IMR-90 (cell line): ENCODE results near the gene TMEM219. TPM values are rescaled to one million over a fixed set of nuclear protein-coding genes. Genes with fewer than 3 reads are reported as not detected.

Source experiments
- ATAC-seq: fragments of 200-7000 bp; cut with Tn5 transposase; 2 replicates; pipeline ENCODE4 v1.9.1; 2020; ENCODE audit warnings: low read depth, mild to moderate bottlenecking, moderate library complexity
- BruUV-seq: library from RNA; stranded (reverse); fragments of 400-500 nt; replicated peaks from 2 replicates; lab custom pipeline; 2021; lab: Mats Ljungman, UMichigan
- CTCF ChIA-PET: fragments of 300-600 bp; formaldehyde crosslinking; extraction: SDS; loops from one replicate; lab custom pipeline; 2021; ENCODE audit warnings: antibody characterized with exemption; lab: Yijun Ruan, JAX
- POLR2A ChIA-PET: fragments of 300-600 bp; sonication (Branson Sonifier 250); formaldehyde crosslinking; loops from one replicate; lab custom pipeline; 2022; ENCODE audit warnings: antibody characterized with exemption; ENCODE audit not compliant: unreplicated experiment; lab: Charles Lee
- DNase-seq: peaks from one replicate; pipeline ENCODE4 v3.0.0; 2013
- H2AFZ ChIP-seq: replicated peaks from 2 replicates; pipeline ENCODE3; 2013; ENCODE audit warnings: low read length, mild to moderate bottlenecking; ENCODE audit not compliant: poor library complexity
- H2AK5ac ChIP-seq: 2 replicates; pipeline ENCODE4 v1.6.1; 2013; ENCODE audit warnings: low read depth, low read length, inconsistent platforms
- H2AK9ac ChIP-seq: replicated peaks from 2 replicates; pipeline ENCODE3; 2013; ENCODE audit warnings: mild to moderate bottlenecking, low read depth, low read length, moderate library complexity; ENCODE audit not compliant: poor library complexity
- H2BK120ac ChIP-seq: 2 replicates; pipeline ENCODE4 v1.6.1; 2013; ENCODE audit warnings: low read depth, low read length, inconsistent platforms
- H2BK15ac ChIP-seq: 3 replicates; pipeline ENCODE4 v1.6.1; 2013; ENCODE audit warnings: low read depth, low read length, inconsistent platforms
- H2BK20ac ChIP-seq: 2 replicates; pipeline ENCODE4 v1.6.1; 2013; ENCODE audit warnings: low read depth, mild to moderate bottlenecking, inconsistent platforms, low read length, moderate library complexity
- H2BK5ac ChIP-seq: 2 replicates; pipeline ENCODE4 v1.6.1; 2013; ENCODE audit warnings: mild to moderate bottlenecking, low read depth, low read length, inconsistent platforms; ENCODE audit not compliant: poor library complexity, severe bottlenecking
- H3K14ac ChIP-seq: replicated peaks from 2 replicates; pipeline ENCODE4 v1.6.1; 2013; ENCODE audit warnings: low read depth, low read length, inconsistent platforms
- H3K18ac ChIP-seq: 2 replicates; pipeline ENCODE4 v1.6.1; 2013; ENCODE audit warnings: low read depth, low read length, control low read depth
- H3K23ac ChIP-seq: 2 replicates; pipeline ENCODE4 v1.6.1; 2013; ENCODE audit warnings: low read depth, low read length, inconsistent platforms
- H3K27ac ChIP-seq: 2 replicates; pipeline ENCODE4 v1.5.1; 2013; ENCODE audit warnings: mild to moderate bottlenecking, control low read depth, low read length; ENCODE audit not compliant: insufficient read depth
- H3K27me3 ChIP-seq: 2 replicates; pipeline ENCODE4 v1.6.1; 2013; ENCODE audit warnings: low read length; ENCODE audit not compliant: control insufficient read depth, insufficient read depth
- H3K36me3 ChIP-seq: 2 replicates; pipeline ENCODE4 v1.6.1; 2013; ENCODE audit warnings: low read length, mixed read lengths; ENCODE audit not compliant: control insufficient read depth, insufficient read depth
- H3K4ac ChIP-seq: 2 replicates; pipeline ENCODE4 v1.6.1; 2013; ENCODE audit warnings: low read depth, low read length, inconsistent platforms
- H3K4me1 ChIP-seq: 2 replicates; pipeline ENCODE4 v1.6.1; 2013; ENCODE audit warnings: low read length, mixed read lengths; ENCODE audit not compliant: control insufficient read depth, insufficient read depth
- H3K4me2 ChIP-seq: 2 replicates; pipeline ENCODE4 v1.6.1; 2013; ENCODE audit warnings: low read depth, mild to moderate bottlenecking, control low read depth, low read length, moderate library complexity
- H3K4me3 ChIP-seq: 2 replicates; pipeline ENCODE4 v1.5.1; 2013; ENCODE audit warnings: low read depth, mild to moderate bottlenecking, control low read depth, low read length, moderate library complexity; ENCODE audit not compliant: insufficient read depth
- H3K56ac ChIP-seq: 2 replicates; pipeline ENCODE4 v1.6.1; 2013; ENCODE audit warnings: low read length, inconsistent platforms; ENCODE audit not compliant: insufficient read depth; ENCODE audit errors: extremely low read depth
- H3K79me1 ChIP-seq, 2 experiments: 2 replicates each; pipeline ENCODE4 v1.6.1; 2013; ENCODE audit warnings: low read length in 2 of 2, inconsistent platforms in 1 of 2, low read depth in 1 of 2
- H3K9ac ChIP-seq: 2 replicates; pipeline ENCODE4 v1.6.1; 2013; ENCODE audit warnings: low read depth, low read length, control low read depth
- H3K9me1 ChIP-seq: 2 replicates; pipeline ENCODE4 v1.6.1; 2013; ENCODE audit warnings: low read length, inconsistent platforms; ENCODE audit not compliant: insufficient read depth
- H3K9me3 ChIP-seq: 2 replicates; pipeline ENCODE4 v1.6.1; 2013; ENCODE audit warnings: low read length; ENCODE audit not compliant: control insufficient read depth, insufficient read depth
- H4K20me1 ChIP-seq: 2 replicates; pipeline ENCODE4 v1.6.1; 2013; ENCODE audit warnings: low read length, inconsistent platforms; ENCODE audit not compliant: insufficient read depth
- H4K5ac ChIP-seq: 2 replicates; pipeline ENCODE4 v1.6.1; 2013; ENCODE audit warnings: mild to moderate bottlenecking, low read depth, low read length, control low read depth
- H4K8ac ChIP-seq, 2 experiments: 2 replicates each; pipeline ENCODE4 v1.6.1; 2013; ENCODE audit warnings: low read depth in 2 of 2, low read length in 2 of 2, control low read depth in 1 of 2, inconsistent platforms in 1 of 2
- H4K91ac ChIP-seq: 2 replicates; pipeline ENCODE4 v1.6.1; 2013; ENCODE audit warnings: low read depth, low read length, inconsistent platforms; ENCODE audit not compliant: insufficient read depth
- BHLHE40 ChIP-seq: fragments of 150-350 bp; IDR thresholded peaks from 2 replicates; pipeline ENCODE4 v1.6.1; 2016; ENCODE audit warnings: mild to moderate bottlenecking, low read depth, low read length
- MAZ ChIP-seq: IDR thresholded peaks from 2 replicates; pipeline ENCODE4 v1.6.1; 2012; ENCODE audit warnings: low read depth, mild to moderate bottlenecking, low read length, improper control_type of control experiment, moderate library complexity, borderline replicate concordance
- SMC3 ChIP-seq: fragments of 150-350 bp; IDR thresholded peaks from 2 replicates; pipeline ENCODE4 v1.6.1; 2016; ENCODE audit warnings: low read depth, mild to moderate bottlenecking, antibody characterized with exemption, low read length, moderate library complexity
- WGBS, 2 experiments: methylation state at CpG; one replicate each; pipeline versions ENCODE4 v1.1.5 to v1.1.7; 2013; ENCODE audit warnings: missing lambda C conversion rate in 2 of 2; ENCODE audit not compliant: insufficient read length in 1 of 2; ENCODE audit errors: extremely low coverage in 2 of 2; 5-methylcytosine and 5-hydroxymethylcytosine counted together
- dilution Hi-C: fragments of 300-500 bp; cut with HindIII; formaldehyde crosslinking; loops from one replicate; pipeline ENCODE4 v1.14.3; 2018; ENCODE audit warnings: low sequenced_read_pairs; ENCODE audit not compliant: unreplicated experiment
- in situ Hi-C: fragments of 300-500 bp; cut with MboI; formaldehyde crosslinking; loops from 3 replicates; pipeline ENCODE4 v1.14.3; 2019; ENCODE audit warnings: low sequenced_read_pairs, inconsistent platforms, mixed read lengths
- intact Hi-C: fragments of 100-400 bp; cut with micrococcal nuclease; formaldehyde crosslinking; loops from 2 replicates; pipeline ENCODE4 v1.10.0; 2022
- polyA plus RNA-seq, 3 experiments: library from polyadenylated mRNA; depleted of rRNA; stranded (reverse); fragments of >200 nt; gene quantifications; 2 replicates each; pipeline ENCODE4 v1.2.3, GENCODE V29; 2012; ENCODE audit warnings: low replicate concordance in 1 of 3
- total RNA-seq: library from RNA; depleted of rRNA; stranded (reverse); fragments of >200 nt; gene quantifications from 2 replicates; pipeline ENCODE4 v1.2.3, GENCODE V29; 2012

TMEM219 gene
- total and polyA plus RNA-seq, 2 of the 4 experiments (the other 2 are of a cell fraction), result 47.0 to 95.3 TPM

GRCh38 chr16:29975134-29975538 lies 13.3 kb downstream of the TMEM219 start:
- peak overlapping the region; percentile 51 for H2AK9ac ChIP-seq
- BruUV-seq, result no TSS peak
- no peak overlapping the region for H2BK20ac ChIP-seq
- WGBS, 2 experiments, result 70% methylated on average over 4 of the region's 5 CpGs; no CpG with 5 or more reads in 1 of the 2 experiments
- TF ChIP-seq MAZ, result no peak
- TF ChIP-seq BHLHE40, result no peak
- no peak for TF ChIP-seq SMC3
- no peaks in the 10 kb centered on the region for H3K9me3 ChIP-seq
- no peaks in the 10 kb centered on the region for H3K27me3 ChIP-seq
- H2AFZ ChIP-seq, result no peak overlapping the region
- H3K36me3 ChIP-seq, result peaks cover 29% of the 10 kb centered on the region
- H3K4me1 ChIP-seq, result peaks cover 13% of the 10 kb centered on the region; the same call in 1 of the 2 replicates
- H3K79me1 ChIP-seq, result peaks cover 6 to 64% of the 10 kb centered on the region in 2 experiments
- peaks cover 44% of the 10 kb centered on the region for H4K20me1 ChIP-seq
- peak overlapping the region; percentile 69 for H3K4me3 ChIP-seq
- ChIA-PET POLR2A (no interaction called here), CTCF (no interaction called here)
- H3K14ac ChIP-seq, result peak overlapping the region; percentile 99
- H3K4ac ChIP-seq, result peak overlapping the region; percentile 97
- H2AK5ac ChIP-seq, result peak overlapping the region; percentile 57; the same call in 1 of the 2 replicates
- H4K5ac ChIP-seq, result no peak overlapping the region
- peak overlapping the region; percentile 94 for H3K9ac ChIP-seq
- no peak overlapping the region for H2BK5ac ChIP-seq
- H2BK15ac ChIP-seq, result no peak overlapping the region
- H2BK120ac ChIP-seq, result no peak overlapping the region
- no peak overlapping the region for H3K56ac ChIP-seq
- DNase-seq (no peak), ATAC-seq (no peak)
- intact Hi-C loops (no loop called here), dilution Hi-C loops (no loop called here), in situ Hi-C loops (no loop called here)
- no peak overlapping the region for H3K18ac ChIP-seq
- peaks cover 28% of the 10 kb centered on the region for H3K9me1 ChIP-seq
- H4K8ac ChIP-seq, result no peak overlapping the region
- H3K27ac ChIP-seq, result no peak overlapping the region; the same call in 1 of the 2 replicates
- H3K23ac ChIP-seq, result peak overlapping the region; percentile 99
- no peak overlapping the region for H4K91ac ChIP-seq
- peak overlapping the region; percentile 91 for H3K4me2 ChIP-seq
